Measurements from ENCODE around the gene TNFRSF11A.

GRCh38 chr18:62346333-62347088 lies 21.4 kb downstream of the TNFRSF11A start:
- TF ChIP-seq, protein P1, sequence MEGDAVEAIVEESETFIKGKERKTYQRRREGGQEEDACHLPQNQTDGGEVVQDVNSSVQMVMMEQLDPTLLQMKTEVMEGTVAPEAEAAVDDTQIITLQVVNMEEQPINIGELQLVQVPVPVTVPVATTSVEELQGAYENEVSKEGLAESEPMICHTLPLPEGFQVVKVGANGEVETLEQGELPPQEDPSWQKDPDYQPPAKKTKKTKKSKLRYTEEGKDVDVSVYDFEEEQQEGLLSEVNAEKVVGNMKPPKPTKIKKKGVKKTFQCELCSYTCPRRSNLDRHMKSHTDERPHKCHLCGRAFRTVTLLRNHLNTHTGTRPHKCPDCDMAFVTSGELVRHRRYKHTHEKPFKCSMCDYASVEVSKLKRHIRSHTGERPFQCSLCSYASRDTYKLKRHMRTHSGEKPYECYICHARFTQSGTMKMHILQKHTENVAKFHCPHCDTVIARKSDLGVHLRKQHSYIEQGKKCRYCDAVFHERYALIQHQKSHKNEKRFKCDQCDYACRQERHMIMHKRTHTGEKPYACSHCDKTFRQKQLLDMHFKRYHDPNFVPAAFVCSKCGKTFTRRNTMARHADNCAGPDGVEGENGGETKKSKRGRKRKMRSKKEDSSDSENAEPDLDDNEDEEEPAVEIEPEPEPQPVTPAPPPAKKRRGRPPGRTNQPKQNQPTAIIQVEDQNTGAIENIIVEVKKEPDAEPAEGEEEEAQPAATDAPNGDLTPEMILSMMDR (IDR thresholded peaks at IDR 0.05; ENCODE audit: poor library complexity, severe bottlenecking): no peak
- TF ChIP-seq EP300 (conservative IDR thresholded peaks at IDR 0.05; ENCODE audit: poor library complexity, severe bottlenecking): no peak
- TF ChIP-seq SMC3 (conservative IDR thresholded peaks at IDR 0.05; ENCODE audit: poor library complexity): no peak
- TF ChIP-seq, protein P2, sequence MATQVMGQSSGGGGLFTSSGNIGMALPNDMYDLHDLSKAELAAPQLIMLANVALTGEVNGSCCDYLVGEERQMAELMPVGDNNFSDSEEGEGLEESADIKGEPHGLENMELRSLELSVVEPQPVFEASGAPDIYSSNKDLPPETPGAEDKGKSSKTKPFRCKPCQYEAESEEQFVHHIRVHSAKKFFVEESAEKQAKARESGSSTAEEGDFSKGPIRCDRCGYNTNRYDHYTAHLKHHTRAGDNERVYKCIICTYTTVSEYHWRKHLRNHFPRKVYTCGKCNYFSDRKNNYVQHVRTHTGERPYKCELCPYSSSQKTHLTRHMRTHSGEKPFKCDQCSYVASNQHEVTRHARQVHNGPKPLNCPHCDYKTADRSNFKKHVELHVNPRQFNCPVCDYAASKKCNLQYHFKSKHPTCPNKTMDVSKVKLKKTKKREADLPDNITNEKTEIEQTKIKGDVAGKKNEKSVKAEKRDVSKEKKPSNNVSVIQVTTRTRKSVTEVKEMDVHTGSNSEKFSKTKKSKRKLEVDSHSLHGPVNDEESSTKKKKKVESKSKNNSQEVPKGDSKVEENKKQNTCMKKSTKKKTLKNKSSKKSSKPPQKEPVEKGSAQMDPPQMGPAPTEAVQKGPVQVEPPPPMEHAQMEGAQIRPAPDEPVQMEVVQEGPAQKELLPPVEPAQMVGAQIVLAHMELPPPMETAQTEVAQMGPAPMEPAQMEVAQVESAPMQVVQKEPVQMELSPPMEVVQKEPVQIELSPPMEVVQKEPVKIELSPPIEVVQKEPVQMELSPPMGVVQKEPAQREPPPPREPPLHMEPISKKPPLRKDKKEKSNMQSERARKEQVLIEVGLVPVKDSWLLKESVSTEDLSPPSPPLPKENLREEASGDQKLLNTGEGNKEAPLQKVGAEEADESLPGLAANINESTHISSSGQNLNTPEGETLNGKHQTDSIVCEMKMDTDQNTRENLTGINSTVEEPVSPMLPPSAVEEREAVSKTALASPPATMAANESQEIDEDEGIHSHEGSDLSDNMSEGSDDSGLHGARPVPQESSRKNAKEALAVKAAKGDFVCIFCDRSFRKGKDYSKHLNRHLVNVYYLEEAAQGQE (IDR thresholded peaks at IDR 0.05; ENCODE audit: borderline replicate concordance): no peak
- TF ChIP-seq POLR2AphosphoS5 (IDR thresholded peaks at IDR 0.05): no peak
- TF ChIP-seq TAF1 (IDR thresholded peaks at IDR 0.05; ENCODE audit: low read depth): no peak
- no peak for TF ChIP-seq EZH2 (IDR thresholded peaks at IDR 0.05; ENCODE audit: borderline replicate concordance, insufficient read depth, low read length, poor library complexity, severe bottlenecking)
- no peak for TF ChIP-seq RAD21 (conservative IDR thresholded peaks at IDR 0.05)

All from neural cell (in vitro differentiated cells).